ENCODE data around the gene GIPC1.

The GIPC1 gene

DNA sequence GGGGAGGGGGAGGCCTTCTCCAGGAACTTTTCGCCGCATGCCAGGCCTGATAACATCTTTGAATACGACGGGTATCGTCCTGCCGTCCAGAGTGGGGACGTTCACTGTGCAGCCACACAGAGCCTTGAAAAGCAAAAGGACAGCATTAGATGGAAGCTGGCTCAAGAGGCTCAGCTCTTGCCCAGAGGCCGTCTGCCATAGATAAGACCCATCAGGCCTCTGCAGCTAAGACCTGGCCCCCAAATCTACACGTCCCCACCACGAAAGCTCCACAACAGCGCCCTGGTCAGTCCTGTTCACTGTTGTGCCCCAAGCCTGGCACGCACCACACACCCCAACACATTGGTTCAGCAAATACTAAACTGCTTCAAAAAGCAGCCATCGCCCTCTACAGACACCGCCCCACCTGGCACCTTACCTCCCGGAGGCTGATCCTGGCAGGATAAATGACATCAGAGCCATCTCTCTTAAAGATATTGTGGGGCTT lies 20.2 kb upstream of the GIPC1 start:
- Histone ChIP-seq H3K27me3 (no peaks in the 10 kb centered on the region), H3K4me1 (no peaks in the 10 kb centered on the region), H3K36me3 (peaks cover 23% of the 10 kb centered on the region), H3K4me3 (ENCODE audit: low read depth, low read length) (peak overlapping the region; percentile 90), H3K9me3 (no peaks in the 10 kb centered on the region)
- no peak for DNase-seq
- TF ChIP-seq, protein P1, sequence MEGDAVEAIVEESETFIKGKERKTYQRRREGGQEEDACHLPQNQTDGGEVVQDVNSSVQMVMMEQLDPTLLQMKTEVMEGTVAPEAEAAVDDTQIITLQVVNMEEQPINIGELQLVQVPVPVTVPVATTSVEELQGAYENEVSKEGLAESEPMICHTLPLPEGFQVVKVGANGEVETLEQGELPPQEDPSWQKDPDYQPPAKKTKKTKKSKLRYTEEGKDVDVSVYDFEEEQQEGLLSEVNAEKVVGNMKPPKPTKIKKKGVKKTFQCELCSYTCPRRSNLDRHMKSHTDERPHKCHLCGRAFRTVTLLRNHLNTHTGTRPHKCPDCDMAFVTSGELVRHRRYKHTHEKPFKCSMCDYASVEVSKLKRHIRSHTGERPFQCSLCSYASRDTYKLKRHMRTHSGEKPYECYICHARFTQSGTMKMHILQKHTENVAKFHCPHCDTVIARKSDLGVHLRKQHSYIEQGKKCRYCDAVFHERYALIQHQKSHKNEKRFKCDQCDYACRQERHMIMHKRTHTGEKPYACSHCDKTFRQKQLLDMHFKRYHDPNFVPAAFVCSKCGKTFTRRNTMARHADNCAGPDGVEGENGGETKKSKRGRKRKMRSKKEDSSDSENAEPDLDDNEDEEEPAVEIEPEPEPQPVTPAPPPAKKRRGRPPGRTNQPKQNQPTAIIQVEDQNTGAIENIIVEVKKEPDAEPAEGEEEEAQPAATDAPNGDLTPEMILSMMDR (IDR thresholded peaks at IDR 0.05; ENCODE audit: low read depth, low read length): no peak

DNA sequence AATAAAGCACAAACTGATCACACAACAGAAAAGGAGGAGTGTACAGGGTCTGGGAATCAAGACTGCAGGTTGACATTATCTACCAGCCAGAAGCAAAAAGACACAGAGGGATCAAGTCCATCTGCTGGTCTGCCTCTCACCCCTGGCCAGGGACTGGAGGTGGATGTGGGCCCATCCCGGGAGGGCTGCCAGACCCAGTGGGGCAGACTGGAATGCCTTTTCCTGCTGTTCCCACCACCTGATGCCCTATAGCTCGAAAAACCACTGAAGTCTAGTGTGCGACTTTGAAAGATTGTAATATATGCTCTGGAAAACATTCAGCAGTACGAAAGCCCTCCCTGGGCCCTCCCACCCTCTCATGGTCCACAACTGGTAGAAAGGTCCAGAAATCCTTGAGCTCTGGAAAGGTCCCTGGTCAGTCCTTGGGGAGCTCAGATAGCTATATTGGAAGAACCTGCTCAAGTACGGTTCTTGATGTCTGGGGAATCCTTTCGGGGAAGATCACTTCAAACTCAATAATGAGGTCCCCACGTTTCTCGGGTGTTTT lies 19.6 kb upstream of the GIPC1 start:
- no peaks in the 10 kb centered on the region for H3K4me1 ChIP-seq
- TF ChIP-seq, protein P1 (IDR thresholded peaks at IDR 0.05; ENCODE audit: low read depth, low read length): no peak
- no peak for DNase-seq
- no peaks in the 10 kb centered on the region for H3K27me3 ChIP-seq
- H3K9me3 ChIP-seq: no peaks in the 10 kb centered on the region
- H3K36me3 ChIP-seq: peaks cover 23% of the 10 kb centered on the region
- peak overlapping the region; percentile 90; the same call in 1 of the 2 replicates for H3K4me3 ChIP-seq (ENCODE audit: low read depth, low read length)

DNA sequence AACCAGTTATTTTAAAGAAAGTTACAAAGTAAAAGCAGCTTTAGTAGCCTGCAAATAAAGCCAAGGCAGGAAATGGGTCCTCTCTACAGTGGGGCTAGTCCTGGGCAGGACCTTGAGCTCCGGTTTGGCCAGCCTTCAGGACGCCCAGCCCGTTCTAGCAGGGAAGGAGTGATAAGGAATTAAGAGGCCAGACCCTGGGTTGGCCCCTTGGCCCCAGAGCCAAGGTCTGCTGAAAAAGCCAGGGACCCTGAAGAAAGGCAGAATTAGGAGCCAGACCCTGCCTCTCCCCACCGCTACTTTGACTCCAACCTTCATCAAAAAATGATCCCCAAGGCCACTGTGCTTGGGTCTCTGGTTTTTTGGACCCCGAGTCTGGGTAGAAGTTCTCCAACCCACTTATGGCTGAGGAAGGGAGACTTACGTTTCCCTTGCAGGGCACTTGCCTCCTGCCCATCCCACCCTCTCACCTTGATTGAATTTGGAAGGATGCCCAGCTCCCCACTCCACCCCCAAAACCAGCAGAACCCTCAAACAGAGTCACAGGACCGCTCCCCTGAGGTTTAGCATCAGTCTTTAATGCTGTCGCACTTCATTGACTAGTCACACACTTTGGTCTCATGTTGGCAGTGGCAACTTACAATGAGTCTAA lies 18.4 kb upstream of the GIPC1 start:
- Histone ChIP-seq H3K27me3 (no peaks in the 10 kb centered on the region), H3K9me3 (no peaks in the 10 kb centered on the region), H3K36me3 (peaks cover 23% of the 10 kb centered on the region), H3K4me3 (ENCODE audit: low read depth, low read length) (no peak overlapping the region), H3K4me1 (no peaks in the 10 kb centered on the region)
- DNase-seq: no peak
- TF ChIP-seq, protein P1 (IDR thresholded peaks at IDR 0.05; ENCODE audit: low read depth, low read length): no peak

DNA sequence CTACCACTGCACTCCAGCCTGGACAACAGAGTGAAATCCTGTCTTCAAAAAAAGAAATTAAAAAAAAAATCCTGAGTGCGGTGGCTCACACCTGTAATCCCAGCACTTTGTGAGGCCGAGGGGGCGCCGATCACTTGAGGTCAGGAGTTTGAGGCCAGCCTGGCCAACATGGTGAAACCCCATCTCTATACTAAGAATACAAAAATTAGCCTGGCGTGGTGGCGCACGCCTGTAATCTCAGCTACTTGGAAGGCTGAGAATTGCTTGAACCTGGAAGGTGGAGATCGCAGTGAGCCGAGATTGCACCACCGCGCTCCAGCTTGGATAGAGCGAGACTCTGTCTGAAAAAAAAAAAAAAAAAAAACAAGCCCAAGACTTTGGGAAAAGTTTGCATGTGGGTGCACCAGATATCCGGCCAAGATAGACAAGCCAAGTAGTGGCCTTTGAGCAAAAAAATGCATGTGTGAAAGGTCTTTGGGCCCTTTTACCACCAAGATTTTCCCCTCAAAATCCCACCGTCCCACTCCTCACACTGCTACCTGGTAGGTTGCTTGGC lies 16.6 kb upstream of the GIPC1 start:
- DNase-seq: no peak
- no peak overlapping the region for H3K4me3 ChIP-seq (ENCODE audit: low read depth, low read length)
- H3K36me3 ChIP-seq: peaks cover 23% of the 10 kb centered on the region
- H3K9me3 ChIP-seq: no peaks in the 10 kb centered on the region
- TF ChIP-seq, protein P1 (IDR thresholded peaks at IDR 0.05; ENCODE audit: low read depth, low read length): no peak
- H3K27me3 ChIP-seq: no peaks in the 10 kb centered on the region
- H3K4me1 ChIP-seq: no peaks in the 10 kb centered on the region

DNA sequence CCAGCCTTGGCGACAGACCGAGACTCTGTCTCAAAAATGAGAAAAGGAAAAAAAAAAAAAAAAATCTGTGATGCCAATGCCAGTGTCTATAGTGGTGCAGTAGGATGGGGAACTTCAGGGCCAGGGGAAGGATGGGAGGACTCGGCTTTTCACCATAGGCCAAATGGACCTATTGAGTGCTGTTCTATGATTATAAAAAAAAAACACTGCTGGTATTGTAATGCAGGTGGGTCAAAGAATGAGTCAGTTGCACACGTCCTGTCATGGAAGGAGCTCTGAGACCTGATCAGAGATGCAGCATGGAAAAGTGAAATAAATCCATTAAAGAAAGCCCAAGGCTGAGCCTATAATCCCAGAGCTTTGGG lies 15.3 kb upstream of the GIPC1 start:
- H3K27me3 ChIP-seq: no peaks in the 10 kb centered on the region
- peaks cover 20% of the 10 kb centered on the region for H3K36me3 ChIP-seq
- TF ChIP-seq, protein P1 (IDR thresholded peaks at IDR 0.05; ENCODE audit: low read depth, low read length): no peak
- no peak overlapping the region for H3K4me3 ChIP-seq (ENCODE audit: low read depth, low read length)
- no peaks in the 10 kb centered on the region for H3K4me1 ChIP-seq
- H3K9me3 ChIP-seq: no peaks in the 10 kb centered on the region
- no peak for DNase-seq
